SKM-1 treated with dmso at 0.1 percent for 144 hours (cell line): Measurements from ENCODE around the gene ARHGEF25.
"Not testable (repeated sequence)": the region's sequence is repeated elsewhere in the genome, so short reads cannot be mapped to it uniquely, and the experiment has no call there.

Source experiments
- DNase-seq: peaks from one replicate; lab custom pipeline; 2025; ENCODE audit not compliant: unreplicated experiment; lab: John Stamatoyannopoulos, UW

The ARHGEF25 gene

DNA sequence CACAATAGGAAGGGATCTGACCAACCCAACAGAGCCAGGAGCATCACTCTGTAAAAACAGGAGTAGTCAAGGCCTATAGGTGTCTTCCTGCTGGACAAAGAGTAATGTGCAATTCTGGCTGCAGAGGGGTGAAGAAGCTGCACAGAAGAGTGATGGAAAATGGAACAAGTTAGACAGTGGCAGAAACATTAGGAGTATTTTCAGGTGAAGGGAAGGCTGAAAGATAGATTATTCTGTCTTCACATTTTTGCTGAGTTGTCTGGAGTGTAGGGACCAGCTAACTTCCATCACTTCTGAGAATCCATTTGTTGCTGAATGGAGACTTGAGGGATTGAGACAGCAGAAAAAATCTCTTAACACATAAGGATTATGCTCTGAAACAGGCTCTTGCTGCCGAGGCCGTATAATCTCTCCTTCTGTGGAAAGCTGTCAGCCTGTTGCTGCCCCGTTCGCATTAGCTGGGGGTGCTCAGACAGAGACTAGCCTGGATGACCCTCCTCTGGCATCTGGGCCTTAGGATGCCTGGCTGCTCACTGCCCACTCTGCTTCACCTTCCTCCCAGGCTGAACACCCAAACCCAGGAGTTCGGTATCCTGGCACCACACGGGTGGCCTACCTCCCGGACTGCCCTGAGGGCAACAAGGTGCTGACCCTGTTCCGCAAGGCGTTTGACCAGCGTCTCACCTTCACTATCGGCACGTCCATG is 3.1 kb upstream of the ARHGEF25 start:
- no peak for DNase-seq

- DNase-seq, result no peak
These were observed 2.0 kb upstream of the ARHGEF25 start for GRCh38 chr12:57609101-57609780.

DNA sequence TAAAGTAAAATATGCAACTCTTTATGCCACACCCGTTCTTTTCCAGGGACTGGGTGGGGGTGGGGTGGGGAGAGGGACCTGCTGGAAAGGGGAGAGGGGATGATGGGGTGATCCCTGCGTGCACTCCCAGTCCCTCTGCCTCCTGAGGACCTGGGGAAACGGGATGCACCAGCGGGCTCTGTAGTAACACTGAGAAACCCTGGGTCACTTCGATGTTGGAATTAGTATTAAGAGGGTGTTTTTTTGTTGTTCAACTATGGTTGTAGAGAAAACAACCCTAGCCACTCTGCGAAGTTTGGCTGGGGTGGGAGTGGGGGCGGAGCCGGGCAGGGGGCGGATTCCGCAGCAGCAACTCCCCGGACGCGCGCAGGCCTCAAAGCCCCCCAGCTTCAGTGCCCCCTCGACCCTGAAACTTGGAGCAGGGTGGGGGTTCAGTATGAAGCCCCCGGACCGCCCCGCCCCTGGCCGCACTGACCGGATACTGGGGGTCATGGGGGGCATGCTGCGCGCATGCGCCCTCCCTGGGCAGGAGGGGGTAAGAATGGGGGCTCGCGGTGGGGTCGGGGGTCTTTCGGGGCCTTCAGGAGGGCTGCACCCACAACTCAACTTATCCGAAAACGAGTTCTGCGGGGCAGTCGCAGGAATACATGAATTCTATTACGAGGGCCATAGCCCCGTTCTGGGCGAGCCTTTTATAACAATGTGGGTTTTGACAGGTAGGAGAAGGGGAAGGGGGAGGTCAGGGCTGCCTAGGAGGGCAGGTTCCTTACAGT is 1.3 kb upstream of the ARHGEF25 start:
- DNase-seq, result no peak

DNA sequence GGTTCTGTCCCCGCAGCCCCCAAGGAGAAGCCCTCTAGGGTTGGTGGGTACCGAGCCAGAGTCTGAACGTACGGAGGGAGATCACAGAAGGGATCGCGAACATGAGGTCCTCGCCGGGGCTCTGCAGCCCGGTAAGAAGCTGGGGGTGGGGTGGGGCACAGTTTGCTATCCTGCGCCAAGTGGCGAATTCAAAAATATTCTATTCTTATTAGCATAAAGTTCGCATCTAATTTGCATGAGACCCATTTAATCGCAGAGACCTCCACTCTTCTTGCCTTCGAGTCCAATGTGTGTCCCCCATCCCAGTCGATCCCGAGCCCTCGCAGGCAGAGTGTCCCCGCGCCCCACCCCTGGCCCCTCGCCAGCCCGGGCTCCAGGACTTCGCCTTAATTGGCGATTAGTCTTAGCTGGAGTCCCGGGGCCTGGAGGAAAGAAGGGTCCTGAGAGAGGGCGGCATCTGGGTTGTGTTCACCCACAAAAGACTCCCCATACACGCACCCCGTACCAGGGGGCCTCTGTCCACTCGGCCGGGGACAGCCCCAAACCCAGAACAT is 604 bp upstream of the ARHGEF25 start:
- DNase-seq, result no peak

- no peak for DNase-seq
These were observed 834 bp downstream of the ARHGEF25 start for GRCh38 chr12:57611827-57612710.

DNA sequence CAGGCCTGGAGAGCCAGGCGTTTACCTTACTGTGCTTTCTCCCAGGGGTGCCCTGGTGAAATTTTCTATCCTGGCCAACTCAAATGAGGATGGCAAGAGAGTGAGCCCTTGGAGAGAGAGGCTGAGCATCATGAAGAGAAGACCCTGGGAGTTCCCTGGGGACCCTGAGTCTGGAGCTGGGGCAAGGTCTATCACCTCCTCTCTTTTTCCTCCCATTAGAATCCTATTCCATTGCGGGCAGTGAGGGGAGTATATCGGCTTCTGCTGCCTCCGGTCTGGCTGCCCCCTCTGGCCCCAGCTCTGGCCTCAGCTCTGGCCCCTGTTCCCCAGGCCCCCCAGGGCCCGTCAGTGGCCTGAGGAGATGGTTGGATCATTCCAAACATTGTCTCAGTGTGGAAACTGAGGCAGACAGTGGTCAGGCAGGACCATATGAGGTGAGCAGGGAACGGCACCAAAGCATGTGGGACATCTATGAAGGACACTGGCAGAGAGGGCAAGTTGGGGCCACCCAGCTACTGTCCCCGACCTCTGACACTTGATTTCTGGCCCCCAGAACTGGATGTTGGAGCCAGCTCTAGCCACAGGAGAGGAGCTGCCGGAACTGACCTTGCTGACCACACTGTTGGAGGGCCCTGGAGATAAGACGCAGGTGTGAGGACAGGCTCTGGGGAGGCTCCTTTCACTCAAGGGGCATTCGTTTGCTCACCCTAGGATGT is 1.6 kb downstream of the ARHGEF25 start:
- no peak for DNase-seq

- DNase-seq, result no peak
These were observed 2.3 kb downstream of the ARHGEF25 start for GRCh38 chr12:57613427-57614109.

DNA sequence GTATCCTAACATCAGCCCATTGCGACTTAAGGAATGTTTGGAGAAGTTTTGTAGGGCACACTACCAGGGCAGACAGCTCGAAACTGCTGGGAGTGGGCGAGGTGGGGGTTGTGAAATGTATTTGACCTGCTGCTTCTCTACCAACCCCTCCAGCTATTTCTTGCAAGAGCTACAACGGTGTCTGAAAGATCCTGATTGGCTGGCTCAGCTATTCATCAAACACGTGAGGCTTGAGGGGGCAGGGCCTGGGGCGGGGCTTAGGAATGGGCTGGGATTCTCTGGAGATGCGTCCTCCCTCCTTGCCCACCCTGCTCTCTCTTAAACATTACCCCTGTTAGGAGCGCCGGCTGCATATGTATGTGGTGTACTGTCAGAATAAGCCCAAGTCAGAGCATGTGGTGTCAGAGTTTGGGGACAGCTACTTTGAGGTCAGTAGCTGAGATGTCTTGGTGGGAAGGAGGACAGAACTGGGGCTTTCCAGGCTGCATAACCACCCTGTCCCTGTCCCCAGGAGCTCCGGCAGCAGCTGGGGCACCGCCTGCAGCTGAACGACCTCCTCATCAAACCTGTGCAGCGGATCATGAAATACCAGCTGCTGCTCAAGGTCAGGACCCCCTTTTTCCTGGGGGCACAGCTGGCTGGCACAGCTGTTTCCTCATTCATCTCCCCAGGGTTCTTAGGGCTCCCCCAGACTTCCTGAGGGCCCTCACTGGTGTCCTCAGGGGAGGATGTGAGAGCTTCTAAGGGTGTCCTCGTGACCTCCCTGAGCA is 3.1 kb downstream of the ARHGEF25 start:
- DNase-seq, result no peak

- DNase-seq, result no peak
These were observed 3.8 kb downstream of the ARHGEF25 start for GRCh38 chr12:57614948-57615500.

GRCh38 chr12:57615637-57616036 is 4.4 kb downstream of the ARHGEF25 start:
- no peak for DNase-seq

GRCh38 chr12:57616383-57617101 is 5.3 kb downstream of the ARHGEF25 start:
- no peak for DNase-seq

DNA sequence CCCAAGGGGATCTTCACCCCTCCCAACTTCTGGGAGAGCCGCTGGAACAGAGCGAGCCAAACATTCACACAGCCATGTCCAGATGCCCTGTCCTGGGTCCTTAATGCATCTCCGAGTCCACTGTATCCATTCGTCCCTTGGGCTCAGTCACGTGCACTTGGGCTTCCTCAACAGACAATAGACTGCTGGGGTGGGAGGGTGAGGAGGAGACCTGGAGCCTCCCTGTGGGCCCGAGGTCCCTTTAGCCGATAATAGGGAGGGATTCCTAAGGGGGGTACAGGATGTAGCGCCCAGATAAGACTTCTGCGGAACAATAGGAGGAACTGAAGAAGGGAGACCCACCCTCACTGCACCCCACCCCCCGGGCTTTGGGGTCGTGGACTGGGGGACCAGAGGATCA is 6.7 kb downstream of the ARHGEF25 start:
- DNase-seq, result no peak

- DNase-seq, result not testable (repeated sequence)
These were observed 7.2 kb downstream of the ARHGEF25 start for GRCh38 chr12:57618431-57618830.

DNA sequence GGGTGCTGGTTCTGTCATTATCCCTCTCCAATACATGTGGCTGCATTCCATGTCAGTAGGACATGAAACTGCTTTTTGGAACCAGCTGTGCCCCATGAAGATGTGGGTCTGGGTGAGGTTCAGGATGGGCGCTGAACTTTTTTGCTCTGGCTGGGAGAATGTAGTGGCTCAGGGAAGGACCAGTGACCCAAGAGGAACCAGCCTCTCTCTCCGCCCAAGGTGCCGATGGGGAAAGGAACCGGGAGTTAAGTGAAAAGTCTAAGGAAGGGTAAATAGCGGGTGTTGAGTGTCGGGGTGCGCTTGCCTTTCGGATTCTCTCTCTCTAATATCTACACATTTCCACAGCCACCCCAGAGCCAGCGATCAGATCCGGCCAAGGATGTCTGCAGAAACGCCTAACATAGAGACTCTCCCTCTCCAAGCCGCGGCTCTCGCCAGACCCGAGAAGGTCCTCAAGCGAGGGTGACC is 7.8 kb downstream of the ARHGEF25 start:
- no peak for DNase-seq

- no peak for DNase-seq
These were observed 8.4 kb downstream of the ARHGEF25 start for GRCh38 chr12:57619434-57620244.

DNA sequence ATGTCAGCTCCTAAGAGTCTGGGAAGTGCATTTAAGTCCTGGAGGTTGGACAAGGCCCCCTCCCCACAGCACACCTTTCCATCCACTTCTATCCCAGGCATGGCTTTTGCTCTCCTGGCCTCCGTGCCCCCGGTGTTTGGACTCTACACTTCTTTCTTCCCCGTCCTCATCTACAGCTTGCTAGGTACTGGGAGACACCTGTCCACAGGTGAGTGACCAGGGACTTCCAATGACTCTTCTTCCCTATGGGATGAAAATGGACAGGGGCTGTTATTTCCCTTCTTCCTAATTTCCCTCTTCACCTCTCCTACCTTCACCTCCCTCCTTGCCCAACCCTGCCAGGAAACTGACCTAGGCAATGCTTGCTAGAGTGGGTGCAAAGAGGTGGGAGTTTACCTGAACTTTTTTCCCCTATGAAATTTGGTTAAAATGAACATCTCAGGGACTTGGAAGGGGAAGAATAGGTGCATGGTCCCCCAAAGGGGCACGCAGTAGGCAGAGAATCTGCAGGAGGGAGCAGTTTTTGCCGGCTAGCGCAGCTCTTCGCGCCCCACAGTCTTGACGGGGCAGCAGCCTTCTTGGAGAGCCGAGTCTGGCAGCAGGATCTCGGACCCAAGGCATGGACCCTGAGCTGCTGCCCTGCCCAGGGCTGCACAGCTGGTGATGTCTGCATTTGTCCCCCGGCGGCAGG is 9.2 kb downstream of the ARHGEF25 start:
- DNase-seq, result no peak
